HG03354 (cell line): Measurements from ENCODE around the gene MAT2B.

Experiments
- ATAC-seq: cut with Tn5 transposase; IDR thresholded peaks from one replicate; pipeline ENCODE4 v1.9.1; 2021; ENCODE audit warnings: mild to moderate bottlenecking; ENCODE audit not compliant: unreplicated experiment, poor library complexity, severe bottlenecking

Gene MAT2B

DNA sequence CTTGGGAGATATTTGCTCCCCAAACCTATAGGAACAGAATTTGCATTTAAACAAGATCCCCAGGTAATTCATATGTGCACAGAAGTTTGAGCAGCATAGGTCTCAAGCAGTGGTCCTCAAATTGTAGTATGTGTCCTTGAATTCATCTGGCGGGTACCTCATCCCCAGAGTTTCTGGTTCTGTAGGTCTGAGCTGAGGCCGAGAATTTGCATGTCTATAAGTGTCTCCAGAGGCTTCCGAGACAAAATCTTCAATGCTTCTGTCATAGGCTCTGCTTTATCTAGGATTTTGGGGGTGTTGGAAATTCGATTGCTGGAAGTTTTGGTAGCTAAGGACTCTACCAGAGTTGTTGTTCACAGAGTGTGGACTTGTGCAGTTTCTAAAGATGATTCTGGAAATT is 38.6 kb downstream of the MAT2B start:
- no peak for ATAC-seq

DNA sequence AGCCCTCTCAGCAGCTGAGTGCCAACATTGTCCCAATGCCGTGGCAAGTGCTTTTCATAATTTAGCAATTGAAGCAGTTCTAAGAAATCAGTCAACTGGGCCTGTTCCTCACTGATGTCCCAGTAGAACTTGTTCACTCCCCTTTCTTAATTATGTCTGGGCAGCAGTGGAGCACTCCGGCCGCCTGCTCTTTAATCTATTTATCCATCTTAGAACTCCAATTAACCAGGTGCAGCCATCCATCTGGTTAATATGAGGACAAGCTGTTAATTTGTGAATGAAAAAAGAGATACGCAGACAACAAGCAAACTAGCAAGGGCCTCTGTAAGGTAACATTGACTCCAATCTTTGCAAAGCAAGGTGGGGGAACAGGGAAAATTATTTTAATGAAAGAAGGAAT is 39.4 kb downstream of the MAT2B start:
- ATAC-seq: no peak

DNA sequence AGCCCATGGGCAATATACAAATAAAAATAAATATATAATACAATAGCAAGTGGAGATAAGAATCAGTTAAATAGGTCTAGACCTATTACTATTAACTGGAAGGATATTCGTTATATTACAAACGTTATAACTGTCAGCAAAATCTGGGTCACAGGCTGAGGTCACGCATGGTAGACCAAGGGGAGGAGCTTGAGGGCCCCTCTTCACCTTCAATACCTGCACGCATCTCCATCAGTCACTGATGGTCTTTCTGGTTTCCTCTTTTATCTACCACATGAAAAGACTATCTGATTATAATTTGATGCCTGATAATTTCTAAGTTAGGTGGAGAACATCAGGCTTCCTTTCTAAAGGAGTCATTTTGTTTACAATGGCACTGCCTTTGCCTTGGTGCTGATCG is 43.2 kb downstream of the MAT2B start:
- no peak for ATAC-seq

DNA sequence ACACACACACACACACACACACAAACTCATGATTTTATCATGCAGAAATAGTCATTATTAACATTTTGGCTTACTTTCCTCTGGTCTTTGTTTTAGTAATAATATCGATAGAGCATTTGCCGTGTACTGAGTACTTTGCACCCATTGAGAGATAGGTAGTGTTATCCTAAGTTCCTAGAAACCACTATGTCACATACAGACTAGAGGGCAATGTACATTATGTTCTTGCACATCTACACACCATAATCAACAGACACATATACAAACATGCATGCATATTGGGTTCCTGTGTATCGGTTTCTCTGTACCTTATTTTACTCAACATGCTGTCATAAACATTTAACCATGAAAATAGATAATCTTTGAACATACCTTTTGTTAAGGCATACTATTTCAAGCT is 45.7 kb downstream of the MAT2B start:
- ATAC-seq: no peak

DNA sequence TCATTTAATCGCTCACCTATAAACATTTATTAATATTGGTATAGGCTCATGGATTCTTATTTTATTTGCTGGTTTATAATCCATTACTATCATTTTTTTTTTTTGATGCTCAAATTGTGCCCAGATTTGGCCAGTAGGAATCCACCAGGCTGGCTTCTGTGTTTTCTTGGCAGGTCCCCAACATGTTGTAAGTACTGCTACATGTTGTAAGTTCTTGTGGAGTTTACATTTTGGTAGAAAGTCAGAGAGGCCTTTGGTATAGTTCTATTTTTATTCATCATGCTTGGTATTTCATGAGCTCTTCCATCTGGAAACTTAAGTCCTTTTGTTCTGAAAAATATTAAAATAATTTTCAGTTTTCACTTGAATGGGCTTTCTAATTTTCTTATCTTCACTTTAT is 47.1 kb downstream of the MAT2B start:
- ATAC-seq: no peak

DNA sequence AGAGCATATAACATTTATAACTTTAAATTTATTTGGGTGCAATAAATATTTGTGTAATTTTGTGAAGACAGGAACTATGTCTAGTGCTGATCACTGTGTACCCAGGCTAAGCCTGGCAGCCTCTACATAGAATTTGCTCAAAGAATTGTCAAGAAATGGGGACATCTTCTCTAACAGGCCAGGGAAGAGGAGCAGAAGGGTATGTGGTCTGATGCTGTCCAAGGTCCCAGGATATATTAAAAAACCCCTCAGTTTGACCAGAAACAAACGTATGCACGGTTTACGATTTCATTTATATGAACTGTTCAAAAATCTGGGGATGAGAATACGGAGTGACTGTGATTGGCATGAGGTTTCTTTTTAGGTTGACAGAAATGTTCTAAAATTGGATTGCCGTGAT is 55.9 kb downstream of the MAT2B start:
- ATAC-seq: no peak

DNA sequence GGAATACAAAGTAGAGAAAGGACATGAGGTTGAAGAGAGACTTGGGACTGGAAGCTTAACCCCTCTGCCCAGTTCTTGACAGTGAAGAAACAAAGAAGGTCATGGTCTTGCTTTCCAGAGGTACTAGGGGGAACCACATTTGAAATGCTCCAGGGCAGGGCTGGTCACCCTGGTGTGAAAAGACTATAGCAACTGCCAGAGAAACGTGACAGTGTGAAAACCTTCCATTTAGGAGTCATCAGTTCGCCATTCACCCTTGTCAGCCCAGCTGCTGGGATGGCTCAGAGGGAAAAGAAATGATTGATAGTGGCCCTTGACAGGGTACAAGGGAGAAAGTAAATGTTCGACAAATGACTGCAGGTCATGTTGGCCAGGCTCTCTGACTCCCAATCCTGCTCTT is 56.7 kb downstream of the MAT2B start:
- no peak for ATAC-seq

DNA sequence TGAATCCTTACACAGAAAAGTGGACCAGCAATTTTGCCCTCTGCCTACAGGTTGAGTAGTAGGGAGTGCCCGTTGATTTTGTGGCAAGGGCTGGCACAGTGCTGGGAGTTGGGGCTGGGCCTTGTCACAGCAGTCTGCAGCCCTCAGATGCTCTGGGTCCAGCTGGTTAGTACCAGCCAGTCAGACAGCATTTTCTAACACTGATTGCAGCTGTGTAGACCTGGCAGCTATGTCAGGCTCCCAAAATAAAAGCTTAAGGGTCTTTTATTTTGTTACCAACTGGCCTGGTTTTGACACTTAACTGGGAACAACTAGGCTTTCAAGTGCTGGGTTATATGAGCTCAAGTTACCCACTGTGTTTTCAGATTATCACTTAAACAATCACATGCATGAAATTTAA is 57.7 kb downstream of the MAT2B start:
- ATAC-seq: no peak

DNA sequence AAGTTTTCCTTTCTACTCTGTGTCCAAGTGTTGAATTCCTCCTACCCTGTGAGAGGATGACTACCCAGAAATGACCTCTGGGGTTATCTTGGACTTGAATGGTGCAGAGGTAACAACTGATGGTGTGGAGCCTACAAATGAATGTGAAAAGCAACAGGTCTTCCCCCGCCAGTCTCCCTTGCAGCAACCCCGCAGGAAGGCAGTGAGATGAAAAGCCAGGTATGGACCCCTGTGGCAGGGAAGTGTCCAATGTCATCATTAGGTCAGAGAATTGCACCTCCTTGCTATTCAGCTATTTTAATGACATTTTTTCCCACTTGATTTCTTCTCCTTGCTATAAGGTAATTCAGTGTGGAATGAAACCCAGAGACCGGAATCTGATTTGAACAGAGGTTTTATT is 58.5 kb downstream of the MAT2B start:
- ATAC-seq: no peak

DNA sequence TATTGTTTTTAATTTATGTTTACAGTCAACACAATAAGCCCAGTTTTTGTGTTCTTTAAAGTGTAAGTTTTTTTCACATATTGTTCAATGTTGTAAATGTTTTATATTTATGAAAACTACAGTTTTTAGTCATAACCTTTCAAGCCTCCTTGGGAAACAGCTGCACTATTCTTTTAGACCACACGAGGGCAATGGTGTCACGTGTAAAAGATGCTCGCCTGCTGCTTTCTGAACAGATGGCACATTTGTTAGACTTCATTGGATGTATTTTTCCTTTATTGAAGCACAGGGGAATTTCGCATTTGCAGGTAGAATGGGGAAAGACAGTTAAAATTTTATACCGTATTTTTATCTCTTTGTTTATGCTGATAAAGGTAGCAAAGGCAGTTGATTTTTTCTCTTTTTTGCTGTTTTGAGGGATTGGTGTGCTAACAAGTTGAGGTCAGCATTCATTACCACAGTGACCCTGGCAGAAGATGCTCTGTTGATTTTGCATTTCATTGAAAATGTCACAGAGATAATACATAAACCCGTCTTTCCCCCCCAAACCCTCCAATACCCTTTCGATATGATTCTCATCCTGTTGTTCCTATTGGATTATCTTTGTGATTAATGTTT is 59.0 kb downstream of the MAT2B start:
- ATAC-seq: peak; percentile 58

DNA sequence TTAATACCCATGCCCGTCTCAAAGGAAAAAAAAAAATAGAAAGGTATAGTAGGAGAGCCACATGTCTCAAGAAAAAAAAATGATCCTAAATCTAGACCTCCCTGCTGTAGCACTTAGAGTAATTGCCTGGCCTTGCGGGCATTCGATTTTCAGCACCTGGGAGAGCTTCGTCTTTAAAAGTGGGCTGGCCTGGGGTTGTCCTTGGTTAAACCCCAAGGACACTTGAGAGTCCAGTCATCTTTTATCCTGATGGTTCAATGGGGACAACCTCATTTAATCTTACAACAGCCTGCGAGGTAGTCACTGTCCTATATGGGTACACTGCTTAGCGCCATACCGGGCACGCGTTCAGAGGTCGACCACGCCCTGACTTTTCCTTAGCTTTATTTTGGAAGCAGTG is 60.1 kb downstream of the MAT2B start:
- no peak for ATAC-seq

DNA sequence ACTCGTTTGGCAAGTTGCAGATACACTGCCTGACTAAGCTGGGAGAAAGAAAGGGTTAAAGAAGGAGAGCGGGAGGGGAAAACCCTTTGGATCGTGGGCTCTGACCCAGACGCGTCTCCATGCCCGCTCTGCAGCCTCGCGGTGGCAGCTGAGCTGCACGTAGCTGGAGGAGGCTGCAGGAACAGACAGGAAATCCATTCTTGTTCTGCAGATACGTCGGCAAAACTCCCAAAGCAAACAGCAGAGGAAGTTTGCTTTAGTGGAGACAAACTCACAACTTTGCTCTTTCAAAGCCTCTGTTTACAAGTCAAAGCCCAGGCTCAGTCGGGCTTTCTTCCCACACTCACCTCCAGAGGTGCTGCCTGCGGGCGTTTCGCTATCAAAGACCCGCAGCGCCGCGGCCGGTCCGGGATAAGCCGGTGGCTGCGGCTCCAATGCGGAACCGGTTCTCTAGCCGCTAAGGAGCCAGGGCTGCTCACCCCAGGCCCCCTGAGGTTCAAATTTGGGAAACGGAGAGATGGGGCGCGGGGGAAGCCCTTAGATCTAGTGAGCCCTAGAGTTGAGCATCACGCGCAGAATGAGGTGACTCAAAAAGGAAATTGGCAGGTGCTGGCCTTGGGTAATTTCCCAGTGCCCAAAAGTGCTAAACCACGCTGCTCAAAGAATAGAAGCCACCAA is 60.7 kb downstream of the MAT2B start:
- ATAC-seq: peak; percentile 70

DNA sequence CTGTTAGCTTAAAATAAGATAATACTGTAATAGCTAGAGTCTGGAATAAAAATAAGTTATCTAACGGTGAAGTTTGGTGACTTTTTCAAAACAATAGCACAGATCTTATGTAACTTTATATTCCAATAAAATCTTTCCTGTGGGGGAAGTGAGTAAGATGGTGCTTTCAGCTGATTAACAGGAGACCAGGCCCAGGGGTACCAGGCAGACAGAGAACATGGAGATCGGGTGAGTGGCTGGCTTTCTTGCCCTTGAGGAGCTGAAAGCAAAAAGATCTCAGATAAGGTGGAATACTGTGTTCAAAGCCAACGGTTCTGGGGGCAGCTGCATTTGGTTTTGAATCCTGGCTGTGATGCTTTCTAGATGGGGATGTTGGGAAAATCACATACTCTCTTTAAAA is 61.3 kb downstream of the MAT2B start:
- ATAC-seq: no peak

DNA sequence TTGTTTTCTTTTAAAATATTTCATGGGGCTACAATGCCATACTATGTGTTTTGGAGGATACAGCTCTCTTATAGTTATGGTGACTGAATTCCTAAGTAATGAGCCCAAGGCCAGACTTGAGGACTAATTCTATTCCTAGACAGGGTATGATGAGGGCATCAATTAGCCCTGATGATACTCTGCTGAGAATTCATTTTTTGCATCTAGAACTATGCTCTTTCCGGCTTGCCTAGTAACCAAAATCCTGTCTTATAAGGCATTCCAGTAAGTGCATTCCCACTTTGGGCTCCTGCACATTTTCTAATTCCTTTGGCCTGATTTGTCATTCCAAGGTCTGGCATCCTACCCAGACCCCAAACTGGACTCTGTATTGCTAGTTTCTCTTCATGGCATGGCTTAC is 62.4 kb downstream of the MAT2B start:
- ATAC-seq: no peak
